Measurements from ENCODE around the gene VIM. TPM values are rescaled to one million over a fixed set of nuclear protein-coding genes. Genes with fewer than 3 reads are reported as not detected.

The VIM gene
- total and polyA plus RNA-seq, 5 donors from 2014 or later: 430 to 1,005 (median 491) TPM

DNA sequence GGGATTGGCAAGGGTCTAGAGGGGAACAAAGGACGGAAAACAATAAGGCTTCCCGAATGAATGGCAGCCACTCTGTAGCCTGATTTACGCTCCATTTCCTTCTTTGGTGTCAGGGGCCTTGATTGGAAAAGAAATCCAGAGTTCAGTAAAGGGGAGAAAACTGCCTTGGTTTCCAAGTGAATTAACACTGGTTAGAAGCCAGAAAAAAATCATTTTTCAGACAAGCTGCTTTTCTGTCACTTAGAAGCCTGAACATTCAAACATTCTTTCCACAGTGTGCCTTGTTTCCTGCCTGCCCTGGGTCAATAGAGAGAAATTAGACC is 26.3 kb upstream of the VIM start:
- Histone ChIP-seq H3K4me3 (ENCODE audit: low read depth, low read length) (peak overlapping the region; percentile 60), H3K27ac (ENCODE audit: insufficient read depth, low read length, poor library complexity, severe bottlenecking) (peak overlapping the region; percentile 76), H3K9me3 (ENCODE audit: control insufficient read depth in 2 of 2, low read length in 2 of 2) (no peaks in the 10 kb centered on the region), H3K4me1 (ENCODE audit: control insufficient read depth, insufficient read depth, low read length, poor library complexity, severe bottlenecking) (peaks cover 30% of the 10 kb centered on the region), H3K36me3 (ENCODE audit: control insufficient read depth, insufficient read depth, low read length) (no peaks in the 10 kb centered on the region), H3K27me3 (ENCODE audit: control insufficient read depth, insufficient read depth, low read length) (no peaks in the 10 kb centered on the region)
- H3K27ac Mint-ChIP-seq: peak overlapping the region; percentile 96 to 97 (median 97)
- no peaks in the 10 kb centered on the region for H3K36me3 Mint-ChIP-seq
- peak overlapping the region; percentile 90 to 95 (median 94) for H3K4me3 Mint-ChIP-seq
- H3K9me3 Mint-ChIP-seq: no peaks in the 10 kb centered on the region
- no peaks in the 10 kb centered on the region for H3K27me3 Mint-ChIP-seq
- ATAC-seq (ENCODE audit: low read depth in 2 of 2): no peak
- peaks cover 19 to 46% (median 36%) of the 10 kb centered on the region in 4 donors for H3K4me1 Mint-ChIP-seq
- DNase-seq: no peak

DNA sequence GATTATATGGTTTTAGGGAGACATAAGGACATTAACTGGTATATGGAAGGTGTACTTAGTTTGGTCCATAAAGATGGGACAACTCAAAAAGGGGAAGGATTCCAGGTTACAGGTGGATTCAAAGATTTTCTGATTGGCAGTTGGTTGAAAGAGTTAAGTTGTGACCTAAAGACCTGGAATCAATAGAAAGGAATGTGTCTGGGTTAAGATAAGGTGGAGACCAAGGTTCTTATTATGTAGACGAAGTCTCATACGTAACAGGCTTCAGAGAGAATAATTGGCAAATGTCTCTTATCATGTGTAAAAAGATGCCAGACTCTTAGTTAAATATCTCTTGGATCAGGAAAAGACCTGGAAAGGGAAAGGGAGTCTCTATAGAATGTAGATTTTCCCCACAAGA is 25.5 kb upstream of the VIM start:
- Histone ChIP-seq H3K27me3 (ENCODE audit: control insufficient read depth, insufficient read depth, low read length) (no peaks in the 10 kb centered on the region), H3K4me1 (ENCODE audit: control insufficient read depth, insufficient read depth, low read length, poor library complexity, severe bottlenecking) (peaks cover 33% of the 10 kb centered on the region), H3K27ac (ENCODE audit: insufficient read depth, low read length, poor library complexity, severe bottlenecking) (no peak overlapping the region), H3K36me3 (ENCODE audit: control insufficient read depth, insufficient read depth, low read length) (no peaks in the 10 kb centered on the region), H3K9me3 (ENCODE audit: control insufficient read depth in 2 of 2, low read length in 2 of 2) (no peaks in the 10 kb centered on the region), H3K4me3 (ENCODE audit: low read depth, low read length) (no peak overlapping the region)
- H3K4me3 Mint-ChIP-seq: peak overlapping the region; percentile 58 to 94 (median 66)
- ATAC-seq (ENCODE audit: low read depth in 2 of 2) (no peak), DNase-seq (no peak)
- H3K9me3 Mint-ChIP-seq: no peaks in the 10 kb centered on the region
- peaks cover 19 to 51% (median 37%) of the 10 kb centered on the region in 4 donors for H3K4me1 Mint-ChIP-seq
- H3K36me3 Mint-ChIP-seq: no peaks in the 10 kb centered on the region
- no peaks in the 10 kb centered on the region for H3K27me3 Mint-ChIP-seq
- peak overlapping the region in 2 of 3 donors; percentile 18 to 31 for H3K27ac Mint-ChIP-seq

DNA sequence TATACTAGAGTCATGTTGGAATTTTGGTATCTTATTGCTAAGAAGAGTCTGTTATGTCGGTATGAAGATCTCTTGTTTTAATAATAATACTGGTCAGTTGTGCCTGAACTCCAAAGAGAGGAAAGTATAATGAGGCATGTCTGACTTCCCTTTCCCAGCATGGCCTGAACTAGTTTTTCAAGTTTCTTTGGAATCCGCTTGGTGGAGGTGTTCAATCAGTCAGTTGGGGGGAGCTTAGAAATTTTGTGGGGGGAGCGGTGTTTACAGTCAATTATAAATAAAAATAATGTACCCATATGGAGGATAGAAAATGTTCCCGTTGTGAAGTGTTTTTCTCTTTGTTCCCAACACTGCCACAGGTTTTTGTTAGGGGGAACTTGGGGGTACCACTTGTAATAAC is 25.0 kb upstream of the VIM start:
- no peak for ATAC-seq (ENCODE audit: low read depth in 2 of 2)
- Mint-ChIP-seq H3K9me3 (no peaks in the 10 kb centered on the region), H3K36me3 (no peaks in the 10 kb centered on the region), H3K4me1 (peaks cover 19 to 51% (median 37%) of the 10 kb centered on the region in 4 donors), H3K27me3 (no peaks in the 10 kb centered on the region), H3K4me3 (peak overlapping the region in 3 of 4 donors; percentile 16 to 68 (median 58)), H3K27ac (peak overlapping the region in 1 of 3 donors; percentile 28)
- no peak overlapping the region for H3K4me3 ChIP-seq (ENCODE audit: low read depth, low read length)
- H3K27ac ChIP-seq (ENCODE audit: insufficient read depth, low read length, poor library complexity, severe bottlenecking): no peak overlapping the region
- H3K4me1 ChIP-seq (ENCODE audit: control insufficient read depth, insufficient read depth, low read length, poor library complexity, severe bottlenecking): peaks cover 33% of the 10 kb centered on the region
- H3K27me3 ChIP-seq (ENCODE audit: control insufficient read depth, insufficient read depth, low read length): no peaks in the 10 kb centered on the region
- DNase-seq: no peak
- H3K9me3 ChIP-seq (ENCODE audit: control insufficient read depth in 2 of 2, low read length in 2 of 2): no peaks in the 10 kb centered on the region
- H3K36me3 ChIP-seq (ENCODE audit: control insufficient read depth, insufficient read depth, low read length): no peaks in the 10 kb centered on the region

DNA sequence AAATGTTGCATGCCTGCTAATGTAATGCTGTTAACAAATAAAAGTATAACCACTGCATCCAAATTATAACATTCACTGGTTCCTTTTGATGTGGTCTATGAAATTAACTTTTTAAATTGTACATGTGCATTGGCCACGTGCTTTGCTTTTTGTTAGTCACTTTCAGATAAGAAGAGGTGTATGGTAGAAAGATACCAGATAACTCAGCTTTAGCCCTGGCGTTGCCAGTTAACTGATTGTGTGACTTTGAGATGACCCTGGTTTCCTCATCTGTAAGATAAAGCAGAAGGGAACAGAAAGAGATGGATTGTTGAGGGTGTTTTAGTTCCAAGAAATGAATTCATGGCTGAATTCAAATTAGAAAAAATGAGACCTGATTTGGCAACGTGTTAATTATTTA is 24.6 kb upstream of the VIM start:
- no peaks in the 10 kb centered on the region for H3K36me3 ChIP-seq (ENCODE audit: control insufficient read depth, insufficient read depth, low read length)
- no peak for DNase-seq
- H3K27ac Mint-ChIP-seq: no peak overlapping the region
- no peaks in the 10 kb centered on the region for H3K27me3 Mint-ChIP-seq
- no peaks in the 10 kb centered on the region for H3K36me3 Mint-ChIP-seq
- H3K27ac ChIP-seq (ENCODE audit: insufficient read depth, low read length, poor library complexity, severe bottlenecking): no peak overlapping the region
- no peak overlapping the region for H3K4me3 ChIP-seq (ENCODE audit: low read depth, low read length)
- no peaks in the 10 kb centered on the region for H3K9me3 ChIP-seq (ENCODE audit: control insufficient read depth in 2 of 2, low read length in 2 of 2)
- peak overlapping the region in 2 of 4 donors; percentile 58 to 72 for H3K4me3 Mint-ChIP-seq
- no peak for ATAC-seq (ENCODE audit: low read depth in 2 of 2)
- peaks cover 33% of the 10 kb centered on the region for H3K4me1 ChIP-seq (ENCODE audit: control insufficient read depth, insufficient read depth, low read length, poor library complexity, severe bottlenecking)
- peaks cover 19 to 51% (median 37%) of the 10 kb centered on the region in 4 donors for H3K4me1 Mint-ChIP-seq
- H3K9me3 Mint-ChIP-seq: no peaks in the 10 kb centered on the region
- no peaks in the 10 kb centered on the region for H3K27me3 ChIP-seq (ENCODE audit: control insufficient read depth, insufficient read depth, low read length)

DNA sequence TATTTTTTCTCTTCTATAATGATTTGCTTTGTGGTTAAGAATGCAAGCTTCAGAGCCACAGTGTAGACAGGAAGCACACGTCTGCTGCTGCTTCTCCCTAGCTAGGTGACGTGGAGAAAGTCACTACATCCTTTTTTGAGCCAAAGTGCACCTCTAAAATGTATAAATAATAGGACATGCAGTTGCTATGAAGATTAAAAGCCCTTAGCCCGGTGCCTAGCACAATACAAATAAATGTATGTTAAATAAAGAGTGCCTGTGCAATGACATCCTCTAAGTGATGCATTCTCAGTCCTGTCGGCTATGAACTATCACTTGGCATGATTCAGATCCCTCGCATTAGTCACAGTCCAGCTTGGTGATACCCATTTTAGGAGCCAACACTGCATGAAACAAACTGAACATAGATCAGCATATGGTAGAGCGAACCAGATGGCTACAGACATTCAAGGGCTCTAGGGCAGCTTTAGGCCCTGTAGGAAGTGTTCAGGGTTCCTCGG is 21.8 kb upstream of the VIM start:
- Histone ChIP-seq H3K4me3 (ENCODE audit: low read depth, low read length) (peak overlapping the region; percentile 46), H3K36me3 (ENCODE audit: control insufficient read depth, insufficient read depth, low read length) (no peaks in the 10 kb centered on the region), H3K27me3 (ENCODE audit: control insufficient read depth, insufficient read depth, low read length) (no peaks in the 10 kb centered on the region), H3K4me1 (ENCODE audit: control insufficient read depth, insufficient read depth, low read length, poor library complexity, severe bottlenecking) (peaks cover 20% of the 10 kb centered on the region), H3K9me3 (ENCODE audit: control insufficient read depth in 2 of 2, low read length in 2 of 2) (no peaks in the 10 kb centered on the region), H3K27ac (ENCODE audit: insufficient read depth, low read length, poor library complexity, severe bottlenecking) (peak overlapping the region; percentile 77)
- DNase-seq: peak; percentile 33 to 81 (median 71)
- H3K9me3 Mint-ChIP-seq: no peaks in the 10 kb centered on the region
- peak overlapping the region; percentile 0 to 63 (median 58) for H3K4me3 Mint-ChIP-seq
- no peaks in the 10 kb centered on the region for H3K27me3 Mint-ChIP-seq
- no peaks in the 10 kb centered on the region for H3K36me3 Mint-ChIP-seq
- peaks cover 7 to 30% (median 21%) of the 10 kb centered on the region in 4 donors for H3K4me1 Mint-ChIP-seq
- H3K27ac Mint-ChIP-seq: peak overlapping the region; percentile 89 to 91 (median 89)
- peak; percentile 73 to 74 for ATAC-seq (ENCODE audit: low read depth in 2 of 2)

DNA sequence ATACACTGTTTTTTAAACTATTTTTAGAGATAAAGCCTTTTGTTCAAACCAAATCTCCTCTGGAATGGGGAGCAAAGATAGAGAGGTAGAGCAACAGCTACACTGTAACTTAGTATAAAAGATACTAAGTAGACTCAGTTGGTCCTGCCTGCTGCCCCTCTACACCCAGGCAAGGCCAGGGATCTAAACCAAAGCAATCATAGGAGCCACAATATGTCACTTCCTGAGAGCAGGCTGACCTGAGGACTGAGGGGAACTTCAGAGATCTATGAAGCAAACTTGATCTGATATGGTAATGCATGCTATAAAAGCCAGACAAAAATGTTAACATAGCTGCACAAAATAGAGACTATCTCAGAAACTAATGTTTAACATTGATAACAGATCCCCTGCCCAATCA is 19.6 kb upstream of the VIM start:
- H3K27me3 Mint-ChIP-seq: no peaks in the 10 kb centered on the region
- Histone ChIP-seq H3K36me3 (ENCODE audit: control insufficient read depth, insufficient read depth, low read length) (no peaks in the 10 kb centered on the region), H3K27ac (ENCODE audit: insufficient read depth, low read length, poor library complexity, severe bottlenecking) (no peak overlapping the region), H3K27me3 (ENCODE audit: control insufficient read depth, insufficient read depth, low read length) (no peaks in the 10 kb centered on the region), H3K4me3 (ENCODE audit: low read depth, low read length) (no peak overlapping the region), H3K9me3 (ENCODE audit: control insufficient read depth in 2 of 2, low read length in 2 of 2) (no peaks in the 10 kb centered on the region), H3K4me1 (ENCODE audit: control insufficient read depth, insufficient read depth, low read length, poor library complexity, severe bottlenecking) (peaks cover 18% of the 10 kb centered on the region)
- H3K4me3 Mint-ChIP-seq: no peak overlapping the region
- H3K36me3 Mint-ChIP-seq: no peaks in the 10 kb centered on the region
- no peaks in the 10 kb centered on the region for H3K9me3 Mint-ChIP-seq
- peaks cover 7 to 25% (median 16%) of the 10 kb centered on the region in 4 donors for H3K4me1 Mint-ChIP-seq
- peak overlapping the region in 1 of 3 donors; percentile 9 for H3K27ac Mint-ChIP-seq
- ATAC-seq (ENCODE audit: low read depth in 2 of 2) (no peak), DNase-seq (no peak)

DNA sequence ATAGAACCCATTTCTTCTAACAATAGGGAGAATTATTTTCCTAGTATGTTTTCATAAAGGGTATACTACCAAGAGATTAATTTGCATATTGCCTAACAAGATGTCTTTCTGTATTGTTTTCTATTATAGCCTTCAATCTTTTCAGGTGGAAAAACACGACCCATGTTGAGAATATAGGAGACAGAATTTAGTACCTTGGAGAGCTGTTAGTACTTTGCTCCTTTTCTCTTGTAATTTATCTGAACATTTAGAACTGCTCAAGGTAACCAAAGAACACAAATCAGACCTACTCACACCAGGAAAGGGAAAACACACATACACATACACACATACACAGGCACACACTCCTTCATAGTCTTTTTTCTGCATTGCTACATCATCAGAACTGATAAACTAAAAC is 18.7 kb upstream of the VIM start:
- Mint-ChIP-seq H3K4me1 (peaks cover 7 to 23% (median 16%) of the 10 kb centered on the region in 4 donors), H3K27me3 (no peaks in the 10 kb centered on the region), H3K9me3 (no peaks in the 10 kb centered on the region), H3K36me3 (no peaks in the 10 kb centered on the region), H3K4me3 (no peak overlapping the region), H3K27ac (no peak overlapping the region)
- no peak for DNase-seq
- ATAC-seq (ENCODE audit: low read depth in 2 of 2): no peak
- no peak overlapping the region for H3K4me3 ChIP-seq (ENCODE audit: low read depth, low read length)
- H3K27me3 ChIP-seq (ENCODE audit: control insufficient read depth, insufficient read depth, low read length): no peaks in the 10 kb centered on the region
- no peaks in the 10 kb centered on the region for H3K9me3 ChIP-seq (ENCODE audit: control insufficient read depth in 2 of 2, low read length in 2 of 2)
- peaks cover 18% of the 10 kb centered on the region for H3K4me1 ChIP-seq (ENCODE audit: control insufficient read depth, insufficient read depth, low read length, poor library complexity, severe bottlenecking)
- no peak overlapping the region for H3K27ac ChIP-seq (ENCODE audit: insufficient read depth, low read length, poor library complexity, severe bottlenecking)
- H3K36me3 ChIP-seq (ENCODE audit: control insufficient read depth, insufficient read depth, low read length): peaks cover 3% of the 10 kb centered on the region

DNA sequence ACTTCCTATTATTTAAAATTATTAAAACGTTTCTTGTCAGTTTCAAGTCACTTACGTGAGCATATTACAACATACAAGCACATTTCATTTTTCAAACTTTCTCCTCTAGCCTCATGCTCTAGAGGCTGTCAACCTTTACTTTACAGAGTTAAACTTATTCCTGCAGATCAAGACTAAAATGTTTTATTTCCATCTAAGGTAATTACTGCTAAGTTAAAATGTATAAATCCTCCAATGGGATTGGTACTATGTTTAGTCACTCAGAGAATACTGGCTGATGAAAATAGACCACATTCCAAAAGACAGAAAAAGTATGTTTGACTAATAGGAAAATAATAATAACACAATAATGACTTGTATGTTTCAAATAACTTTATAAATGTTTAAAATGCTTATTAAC is 18.2 kb upstream of the VIM start:
- no peak for ATAC-seq (ENCODE audit: low read depth in 2 of 2)
- peaks cover 3% of the 10 kb centered on the region for H3K36me3 ChIP-seq (ENCODE audit: control insufficient read depth, insufficient read depth, low read length)
- no peak overlapping the region for H3K4me3 ChIP-seq (ENCODE audit: low read depth, low read length)
- H3K4me1 Mint-ChIP-seq: peaks cover 7 to 22% (median 16%) of the 10 kb centered on the region in 4 donors
- H3K9me3 Mint-ChIP-seq: no peaks in the 10 kb centered on the region
- no peak overlapping the region for H3K4me3 Mint-ChIP-seq
- no peak overlapping the region for H3K27ac ChIP-seq (ENCODE audit: insufficient read depth, low read length, poor library complexity, severe bottlenecking)
- H3K27me3 ChIP-seq (ENCODE audit: control insufficient read depth, insufficient read depth, low read length): no peaks in the 10 kb centered on the region
- H3K4me1 ChIP-seq (ENCODE audit: control insufficient read depth, insufficient read depth, low read length, poor library complexity, severe bottlenecking): peaks cover 18% of the 10 kb centered on the region
- no peak overlapping the region for H3K27ac Mint-ChIP-seq
- no peaks in the 10 kb centered on the region for H3K27me3 Mint-ChIP-seq
- no peak for DNase-seq
- no peaks in the 10 kb centered on the region for H3K9me3 ChIP-seq (ENCODE audit: control insufficient read depth in 2 of 2, low read length in 2 of 2)
- peaks cover 3% of the 10 kb centered on the region for H3K36me3 Mint-ChIP-seq

All from CD4-positive, CD25-positive, alpha-beta regulatory T cell (primary cell).